ENCODE data around the gene SCN1A.
"Not testable (repeated sequence)": the region's sequence is repeated elsewhere in the genome, so short reads cannot be mapped to it uniquely, and the experiment has no call there.

SCN1A gene

DNA sequence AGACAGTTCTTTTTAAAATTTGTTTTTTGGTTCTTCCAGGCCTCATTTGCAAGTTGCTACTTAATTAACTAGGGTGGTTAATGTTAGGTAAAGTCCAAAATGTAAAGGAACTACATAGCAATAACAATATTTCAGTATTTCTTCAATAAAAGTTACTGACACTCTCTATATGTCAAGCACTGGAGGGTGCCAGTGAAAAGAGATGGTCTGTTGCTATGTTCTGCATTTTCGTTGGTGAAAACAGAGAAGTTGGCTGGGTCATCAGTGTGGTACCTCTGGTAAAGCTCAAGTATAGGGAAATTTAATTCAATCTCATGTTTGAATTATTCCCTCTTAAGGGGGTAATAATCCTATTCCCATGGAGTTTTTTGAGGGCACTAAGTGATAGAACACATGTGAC is 16.3 kb upstream of the SCN1A start:
- no peak overlapping the region for H3K27ac ChIP-seq
- TF ChIP-seq, protein P1, sequence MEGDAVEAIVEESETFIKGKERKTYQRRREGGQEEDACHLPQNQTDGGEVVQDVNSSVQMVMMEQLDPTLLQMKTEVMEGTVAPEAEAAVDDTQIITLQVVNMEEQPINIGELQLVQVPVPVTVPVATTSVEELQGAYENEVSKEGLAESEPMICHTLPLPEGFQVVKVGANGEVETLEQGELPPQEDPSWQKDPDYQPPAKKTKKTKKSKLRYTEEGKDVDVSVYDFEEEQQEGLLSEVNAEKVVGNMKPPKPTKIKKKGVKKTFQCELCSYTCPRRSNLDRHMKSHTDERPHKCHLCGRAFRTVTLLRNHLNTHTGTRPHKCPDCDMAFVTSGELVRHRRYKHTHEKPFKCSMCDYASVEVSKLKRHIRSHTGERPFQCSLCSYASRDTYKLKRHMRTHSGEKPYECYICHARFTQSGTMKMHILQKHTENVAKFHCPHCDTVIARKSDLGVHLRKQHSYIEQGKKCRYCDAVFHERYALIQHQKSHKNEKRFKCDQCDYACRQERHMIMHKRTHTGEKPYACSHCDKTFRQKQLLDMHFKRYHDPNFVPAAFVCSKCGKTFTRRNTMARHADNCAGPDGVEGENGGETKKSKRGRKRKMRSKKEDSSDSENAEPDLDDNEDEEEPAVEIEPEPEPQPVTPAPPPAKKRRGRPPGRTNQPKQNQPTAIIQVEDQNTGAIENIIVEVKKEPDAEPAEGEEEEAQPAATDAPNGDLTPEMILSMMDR (conservative IDR thresholded peaks at IDR 0.05) = no peak

DNA sequence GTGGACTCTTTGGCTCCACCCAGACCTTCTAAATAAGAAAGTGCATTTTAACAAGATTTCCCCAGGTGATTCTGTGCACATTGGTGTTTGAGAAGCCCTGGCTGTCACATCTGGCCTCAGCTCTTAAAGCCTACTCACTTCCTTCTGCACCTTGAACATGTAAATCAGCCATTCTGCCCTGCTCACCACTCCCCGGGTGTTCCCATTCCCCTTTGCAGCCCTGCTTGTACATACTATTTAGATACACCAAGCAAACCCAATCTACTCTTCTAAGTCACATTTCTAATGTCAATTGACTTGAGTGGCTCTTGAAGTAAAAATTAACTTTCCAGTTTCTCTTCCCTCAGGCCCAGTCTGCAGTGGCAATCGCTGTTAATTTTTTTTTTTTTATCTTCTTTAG is 13.1 kb upstream of the SCN1A start:
- TF ChIP-seq, protein P1 (conservative IDR thresholded peaks at IDR 0.05) = no peak
- no peak overlapping the region for H3K27ac ChIP-seq

DNA sequence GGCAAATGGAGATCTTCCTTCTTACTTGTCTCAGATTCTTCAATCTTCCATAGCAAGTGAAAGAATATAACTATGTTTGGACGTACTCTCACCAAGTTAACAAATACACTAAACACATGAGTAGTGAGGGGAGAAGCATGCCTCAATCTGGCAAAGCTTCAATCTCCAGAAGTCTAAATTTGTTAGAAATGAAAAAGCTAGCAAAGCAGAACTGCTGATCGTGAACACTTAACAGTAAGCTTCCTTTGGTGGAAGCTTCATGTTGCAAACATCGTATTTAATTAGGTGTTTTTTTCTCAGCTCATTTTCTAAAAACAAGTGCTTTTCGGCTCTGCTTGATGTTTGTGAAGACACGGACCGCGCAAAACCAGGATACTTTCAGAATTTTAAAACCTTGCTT is 12.7 kb upstream of the SCN1A start:
- TF ChIP-seq, protein P1 (conservative IDR thresholded peaks at IDR 0.05) = no peak
- no peak overlapping the region for H3K27ac ChIP-seq

DNA sequence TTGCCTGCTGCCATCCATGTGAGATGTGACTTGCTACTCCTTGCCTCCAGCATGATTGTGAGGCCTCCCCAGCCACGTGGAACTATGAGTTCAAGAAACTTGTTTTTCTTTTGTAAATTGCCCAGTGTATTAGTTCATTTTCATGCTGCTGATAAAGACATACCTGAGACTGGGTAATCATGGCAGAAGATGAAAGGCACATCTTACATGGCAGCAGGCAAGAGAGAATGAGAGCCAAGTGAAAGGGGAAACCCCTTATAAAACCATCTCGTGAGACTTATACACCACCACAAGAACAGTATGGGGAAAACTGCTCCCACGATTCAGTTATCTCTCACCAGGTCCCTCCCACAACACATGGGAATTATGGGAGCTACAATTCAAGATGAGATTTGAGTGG is 11.7 kb upstream of the SCN1A start:
- not testable (repeated sequence) for H3K27ac ChIP-seq

DNA sequence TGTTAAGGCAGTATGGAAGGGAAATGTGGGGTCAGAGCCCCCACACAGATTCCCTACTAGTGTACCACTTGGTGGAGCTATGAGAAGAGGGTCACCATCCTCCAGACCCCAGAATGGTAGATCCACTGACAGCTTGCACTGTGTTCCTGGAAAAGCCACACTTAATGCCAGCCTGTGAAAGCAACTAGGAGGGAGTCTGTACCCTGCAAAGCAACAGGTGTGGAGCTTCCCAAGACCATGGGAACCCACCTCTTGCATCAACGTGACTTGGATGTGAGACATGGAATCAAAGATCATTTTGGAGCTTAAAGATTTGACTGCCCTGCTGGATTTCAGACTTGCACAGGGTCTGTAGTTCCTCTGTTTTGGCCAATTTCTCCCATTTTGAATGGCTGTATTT is 10.8 kb upstream of the SCN1A start:
- no peak overlapping the region for H3K27ac ChIP-seq
- TF ChIP-seq, protein P1 (conservative IDR thresholded peaks at IDR 0.05) = no peak

DNA sequence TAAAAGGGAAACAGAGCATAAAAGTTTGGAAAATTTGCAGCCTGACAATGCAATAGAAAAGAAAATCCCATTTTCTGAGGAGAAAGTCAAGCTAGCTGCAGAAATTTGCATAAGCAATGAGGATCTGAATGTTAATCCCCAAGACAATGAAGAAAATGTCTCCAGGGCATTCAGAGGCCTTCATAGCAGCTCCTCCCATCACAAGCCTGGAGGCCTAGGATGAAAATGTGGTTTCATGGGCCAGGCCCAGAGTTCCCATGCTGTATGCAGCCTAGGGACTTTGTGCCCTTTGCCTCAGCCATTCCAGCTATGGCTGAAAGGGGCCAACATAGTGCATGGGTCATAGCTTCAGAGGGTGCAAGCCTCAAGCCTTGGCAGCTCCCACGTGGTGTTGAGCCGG is 10.3 kb upstream of the SCN1A start:
- TF ChIP-seq, protein P1 (conservative IDR thresholded peaks at IDR 0.05) = no peak
- no peak overlapping the region for H3K27ac ChIP-seq

DNA sequence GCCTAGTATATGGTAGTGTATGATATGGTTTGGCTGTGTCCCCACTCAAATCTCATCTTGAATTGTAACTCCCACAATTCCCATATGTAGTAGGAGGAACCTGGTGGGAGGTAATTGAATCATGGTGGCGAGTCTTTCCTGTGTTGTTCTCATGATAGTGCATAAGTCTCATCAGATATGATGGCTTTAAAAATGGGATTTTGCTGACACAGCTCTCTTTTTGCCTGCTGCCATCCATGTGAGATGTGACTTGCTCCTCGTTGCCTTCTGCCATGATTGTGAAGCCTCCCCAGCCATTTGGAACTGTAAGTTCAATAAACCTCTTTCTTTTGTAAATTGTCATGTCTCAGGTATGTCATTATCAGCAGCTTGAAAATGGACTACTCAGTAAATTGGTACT is 9.5 kb upstream of the SCN1A start:
- TF ChIP-seq, protein P1 (conservative IDR thresholded peaks at IDR 0.05) = no peak
- H3K27ac ChIP-seq = no peak overlapping the region

DNA sequence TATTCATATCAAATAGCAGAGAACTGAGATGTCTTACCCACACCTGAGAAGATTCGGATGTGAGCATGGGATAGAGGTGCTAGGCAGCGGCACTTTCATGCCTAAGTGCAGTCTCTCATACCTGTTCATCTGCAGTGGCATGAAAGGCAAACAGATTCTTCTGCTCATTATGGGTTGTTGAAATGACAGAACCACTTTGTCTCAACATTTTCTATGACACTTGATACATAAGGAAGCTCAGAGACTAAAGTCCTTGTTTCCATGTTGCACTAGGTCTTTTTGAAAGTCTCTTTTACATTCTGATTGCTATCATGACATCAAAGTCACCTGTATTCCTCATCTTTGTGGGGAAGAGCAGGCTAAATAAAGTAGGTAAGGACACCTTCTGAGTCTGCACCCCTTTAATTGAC is 8.0 kb upstream of the SCN1A start:
- no peak overlapping the region for H3K27ac ChIP-seq
- TF ChIP-seq, protein P1 (conservative IDR thresholded peaks at IDR 0.05) = no peak
